GM23338 (cell line): ENCODE data around the gene GPX6.

ENCODE experiments used
- CREB1 ChIP-seq: fragments of 250-450 bp; sonication (Bioruptor Pico); IDR thresholded peaks from 2 replicates; pipeline ENCODE4 v1.5.0; 2020; ENCODE audit warnings: low read depth, mild to moderate bottlenecking, moderate library complexity
- CTCF ChIP-seq, 2 experiments: fragments of 200-600 bp in 1 of 2; sonication (generic) in 1 of 2; conservative IDR thresholded peaks; 2 replicates each; pipeline versions ENCODE4 v1.5.1 to v1.6.1; 2016 to 2017; ENCODE audit warnings: antibody characterized with exemption in 2 of 2, low read depth in 2 of 2, mild to moderate bottlenecking in 2 of 2, moderate library complexity in 1 of 2
- EZH2 ChIP-seq: fragments of 200-600 bp; sonication (generic); IDR thresholded peaks from one replicate; pipeline ENCODE4 v1.8.0; 2017; ENCODE audit warnings: antibody characterized with exemption, mild to moderate bottlenecking, low read depth; ENCODE audit not compliant: unreplicated experiment
- EZH2phosphoT487 ChIP-seq: fragments of 200-600 bp; sonication (generic); IDR thresholded peaks from one replicate; pipeline ENCODE4 v1.8.1; 2018; ENCODE audit warnings: antibody characterized with exemption; ENCODE audit not compliant: unreplicated experiment
- JUNB ChIP-seq: IDR thresholded peaks from one replicate; pipeline ENCODE4 v1.6.1; 2016; ENCODE audit warnings: antibody characterized with exemption; ENCODE audit not compliant: unreplicated experiment
- POLR2AphosphoS5 ChIP-seq: IDR thresholded peaks from 2 replicates; pipeline ENCODE4 v1.6.1; 2016; ENCODE audit warnings: antibody characterized with exemption, low read depth
- ZNF114 ChIP-seq: fragments of 250-450 bp; sonication (Bioruptor Pico); IDR thresholded peaks from 2 replicates; pipeline ENCODE4 v1.5.0; 2020; ENCODE audit warnings: mild to moderate bottlenecking, moderate library complexity
- ZNF331 ChIP-seq: fragments of 250-450 bp; sonication (Bioruptor Pico); IDR thresholded peaks from 2 replicates; pipeline ENCODE4 v1.5.0; 2020; ENCODE audit warnings: low read depth, mild to moderate bottlenecking, moderate library complexity
- TF ChIP-seq, protein P1 (sequence below): IDR thresholded peaks from one replicate; pipeline ENCODE4 v1.6.1; 2018; ENCODE audit warnings: antibody characterized with exemption; ENCODE audit not compliant: unreplicated experiment
- TF ChIP-seq, protein P2 (sequence below): IDR thresholded peaks from 2 replicates; pipeline ENCODE4 v1.6.1; 2016; ENCODE audit warnings: antibody characterized with exemption

DNA sequence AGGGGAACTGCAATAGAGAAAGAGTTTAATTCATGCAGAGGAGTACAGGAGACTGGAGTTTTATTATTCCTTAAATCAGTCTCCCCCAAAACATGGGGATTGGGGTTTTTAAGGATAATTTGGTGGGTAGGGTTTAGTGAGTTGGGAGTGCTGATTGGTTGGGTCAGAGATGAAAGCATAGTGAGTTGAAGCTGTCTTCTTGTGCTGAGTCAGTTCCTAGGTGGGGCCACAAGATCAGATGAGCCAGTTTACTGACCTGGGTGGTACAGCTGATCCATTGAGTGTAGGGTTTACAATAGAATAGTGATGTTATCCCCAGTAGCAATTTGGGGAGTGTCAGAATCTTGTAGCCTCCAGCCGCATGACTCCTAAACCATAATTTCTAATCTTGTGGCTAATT lies 29.1 kb downstream of the GPX6 start:
- TF ChIP-seq, protein P1, sequence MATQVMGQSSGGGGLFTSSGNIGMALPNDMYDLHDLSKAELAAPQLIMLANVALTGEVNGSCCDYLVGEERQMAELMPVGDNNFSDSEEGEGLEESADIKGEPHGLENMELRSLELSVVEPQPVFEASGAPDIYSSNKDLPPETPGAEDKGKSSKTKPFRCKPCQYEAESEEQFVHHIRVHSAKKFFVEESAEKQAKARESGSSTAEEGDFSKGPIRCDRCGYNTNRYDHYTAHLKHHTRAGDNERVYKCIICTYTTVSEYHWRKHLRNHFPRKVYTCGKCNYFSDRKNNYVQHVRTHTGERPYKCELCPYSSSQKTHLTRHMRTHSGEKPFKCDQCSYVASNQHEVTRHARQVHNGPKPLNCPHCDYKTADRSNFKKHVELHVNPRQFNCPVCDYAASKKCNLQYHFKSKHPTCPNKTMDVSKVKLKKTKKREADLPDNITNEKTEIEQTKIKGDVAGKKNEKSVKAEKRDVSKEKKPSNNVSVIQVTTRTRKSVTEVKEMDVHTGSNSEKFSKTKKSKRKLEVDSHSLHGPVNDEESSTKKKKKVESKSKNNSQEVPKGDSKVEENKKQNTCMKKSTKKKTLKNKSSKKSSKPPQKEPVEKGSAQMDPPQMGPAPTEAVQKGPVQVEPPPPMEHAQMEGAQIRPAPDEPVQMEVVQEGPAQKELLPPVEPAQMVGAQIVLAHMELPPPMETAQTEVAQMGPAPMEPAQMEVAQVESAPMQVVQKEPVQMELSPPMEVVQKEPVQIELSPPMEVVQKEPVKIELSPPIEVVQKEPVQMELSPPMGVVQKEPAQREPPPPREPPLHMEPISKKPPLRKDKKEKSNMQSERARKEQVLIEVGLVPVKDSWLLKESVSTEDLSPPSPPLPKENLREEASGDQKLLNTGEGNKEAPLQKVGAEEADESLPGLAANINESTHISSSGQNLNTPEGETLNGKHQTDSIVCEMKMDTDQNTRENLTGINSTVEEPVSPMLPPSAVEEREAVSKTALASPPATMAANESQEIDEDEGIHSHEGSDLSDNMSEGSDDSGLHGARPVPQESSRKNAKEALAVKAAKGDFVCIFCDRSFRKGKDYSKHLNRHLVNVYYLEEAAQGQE = no peak
- TF ChIP-seq CTCF (conservative IDR thresholded peaks at IDR 0.05; ENCODE audit: low read depth in 2 of 2) (no peak), CREB1 (no peak), POLR2AphosphoS5 (no peak), ZNF114 (CRISPR knock-in tag) (no peak), EZH2 (no peak), EZH2phosphoT487 (no peak), ZNF331 (CRISPR knock-in tag) (no peak), JUNB (no peak)
- TF ChIP-seq, protein P2, sequence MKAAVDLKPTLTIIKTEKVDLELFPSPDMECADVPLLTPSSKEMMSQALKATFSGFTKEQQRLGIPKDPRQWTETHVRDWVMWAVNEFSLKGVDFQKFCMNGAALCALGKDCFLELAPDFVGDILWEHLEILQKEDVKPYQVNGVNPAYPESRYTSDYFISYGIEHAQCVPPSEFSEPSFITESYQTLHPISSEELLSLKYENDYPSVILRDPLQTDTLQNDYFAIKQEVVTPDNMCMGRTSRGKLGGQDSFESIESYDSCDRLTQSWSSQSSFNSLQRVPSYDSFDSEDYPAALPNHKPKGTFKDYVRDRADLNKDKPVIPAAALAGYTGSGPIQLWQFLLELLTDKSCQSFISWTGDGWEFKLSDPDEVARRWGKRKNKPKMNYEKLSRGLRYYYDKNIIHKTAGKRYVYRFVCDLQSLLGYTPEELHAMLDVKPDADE = no peak
